Stomach (tissue), 9 donors: ENCODE results near the gene APCDD1L. TPM values are rescaled to one million over a fixed set of nuclear protein-coding genes. Genes with fewer than 3 reads are reported as not detected.

ENCODE experiments used
- DNase-seq, 2 donors: peaks; one replicate each; pipeline versions ENCODE4 v3.0.0 to v3.0.0-alpha.2; 2013 to 2019
- H3K27ac ChIP-seq, 5 donors: fragments of 200-600 bp in 4 of 5; sonication (generic) in 4 of 5; one replicate each; pipeline ENCODE4 v1.5.1; 2013 to 2019; ENCODE audit warnings: mild to moderate bottlenecking in 1 of 5, moderate library complexity in 1 of 5
- H3K27me3 ChIP-seq, 3 donors: fragments of 200-600 bp; sonication (generic); one replicate each; pipeline ENCODE4 v1.5.1; 2017 to 2019; ENCODE audit warnings: mixed run types in 1 of 3
- H3K36me3 ChIP-seq, 4 donors: fragments of 200-600 bp; sonication (generic); 1 replicate in 3 of 4; 2 replicates in 1 of 4; pipeline ENCODE4 v1.5.1; 2016 to 2019
- H3K4me1 ChIP-seq, 4 donors: fragments of 200-600 bp; sonication (generic); one replicate each; pipeline ENCODE4 v1.5.1; 2016 to 2019
- H3K4me3 ChIP-seq, 4 donors: fragments of 200-600 bp; sonication (generic) in 3 of 4; one replicate each; pipeline ENCODE4 v1.5.1; 2016 to 2019; ENCODE audit warnings: mild to moderate bottlenecking in 1 of 4
- H3K9me3 ChIP-seq, 4 donors: fragments of 200-600 bp; sonication (generic); one replicate each; pipeline ENCODE4 v1.5.1; 2016 to 2019
- CTCF ChIP-seq, 7 experiments: fragments of 450-650 bp in 4 of 7; fragments of 200-600 bp in 3 of 7; sonication (generic) in 3 of 7; IDR thresholded peaks; one replicate each; pipeline ENCODE4 v1.5.1; 2016 to 2019; ENCODE audit warnings: antibody characterized with exemption in 7 of 7, control low read depth in 2 of 7, mild to moderate bottlenecking in 1 of 7
- EP300 ChIP-seq: sonication (generic); formaldehyde crosslinking; IDR thresholded peaks from one replicate; pipeline ENCODE4 v1.6.1; 2017; ENCODE audit warnings: antibody characterized with exemption
- POLR2A ChIP-seq, 4 donors: fragments of 450-650 bp; IDR thresholded peaks; one replicate each; pipeline ENCODE4 v1.6.1; 2016; ENCODE audit warnings: antibody characterized with exemption in 4 of 4, control low read depth in 2 of 4, mild to moderate bottlenecking in 1 of 4, moderate library complexity in 1 of 4
- POLR2AphosphoS5 ChIP-seq, 3 donors: sonication (generic); formaldehyde crosslinking; IDR thresholded peaks; one replicate each; pipeline ENCODE4 v1.6.1; 2016; ENCODE audit warnings: antibody characterized with exemption in 3 of 3
- WGBS, 5 donors: extraction: QIAGEN DNeasy Blood & Tissue Kit in 3 of 5; methylation state at CpG; one replicate each; pipeline versions ENCODE4 v1.1.5 to v1.1.7; 2013 to 2018; 5-methylcytosine and 5-hydroxymethylcytosine counted together
- intact Hi-C: fragments of 100-400 bp; cut with DNase I; formaldehyde crosslinking; loops from one replicate; pipeline ENCODE4 v1.15.1; 2023; ENCODE audit warnings: low total_unique reads
- polyA plus RNA-seq, 3 donors: library from polyadenylated mRNA; stranded (reverse); fragments of 200-250 nt; gene quantifications; one replicate each; pipeline ENCODE4 v1.2.3, GENCODE V29; 2013
- total RNA-seq, 5 donors: library from RNA; depleted of rRNA; stranded (reverse); fragments of >200 nt; gene quantifications; one replicate each; pipeline versions ENCODE4 v1.1.0 to v1.2.3, GENCODE V29; 2014 to 2016
- donor health status: healthy with polysubstance abuse.
- donor health status: Bipolar disorder and iron deficiency.
- donor health status: healthy.

APCDD1L gene
- total and polyA plus RNA-seq, 8 donors: 0.12 to 2.0 (median 0.85) TPM; not detected in 4

- intact Hi-C loops: no loop called here
- DNase-seq: no peak
- Histone ChIP-seq H3K4me3 (no peak overlapping the region), H3K27ac (no peak overlapping the region), H3K9me3 (no peaks in the 10 kb centered on the region), H3K36me3 (peaks cover 0 to 29% (median 16%) of the 10 kb centered on the region in 4 donors), H3K27me3 (no peaks in the 10 kb centered on the region), H3K4me1 (peaks cover 22 to 40% (median 30%) of the 10 kb centered on the region in 4 donors)
- no peak for TF ChIP-seq POLR2A (IDR thresholded peaks at IDR 0.05)
- no peak for TF ChIP-seq EP300
- TF ChIP-seq CTCF (IDR thresholded peaks at IDR 0.05): no peak
- no peak for TF ChIP-seq POLR2AphosphoS5 (IDR thresholded peaks at IDR 0.05)
- WGBS, 5 donors: 78 to 91% (median 83%) methylated on average over 5 of the region's 5 CpGs
Observed at GRCh38 chr20:58434326-58434725, 80.9 kb downstream of the APCDD1L start.

- Histone ChIP-seq H3K4me3 (no peak overlapping the region), H3K9me3 (no peaks in the 10 kb centered on the region), H3K27me3 (no peaks in the 10 kb centered on the region), H3K36me3 (peaks cover 0 to 28% (median 18%) of the 10 kb centered on the region in 4 donors), H3K27ac (no peak overlapping the region), H3K4me1 (peaks cover 22 to 40% (median 30%) of the 10 kb centered on the region in 4 donors)
- intact Hi-C loops: no loop called here
- DNase-seq: no peak
- TF ChIP-seq POLR2AphosphoS5 (IDR thresholded peaks at IDR 0.05) (no peak), CTCF (IDR thresholded peaks at IDR 0.05) (no peak), EP300 (no peak), POLR2A (IDR thresholded peaks at IDR 0.05) (no peak)
- 36 to 63% (median 59%) methylated on average over 1 of the region's 1 CpG for WGBS, 5 donors
Observed at GRCh38 chr20:58433759-58434158, 81.4 kb downstream of the APCDD1L start.

- no peak for TF ChIP-seq EP300
- TF ChIP-seq POLR2AphosphoS5 (IDR thresholded peaks at IDR 0.05): no peak
- no peak for TF ChIP-seq CTCF (IDR thresholded peaks at IDR 0.05)
- no peak for TF ChIP-seq POLR2A (IDR thresholded peaks at IDR 0.05)
- WGBS, 5 donors: 79 to 96% (median 90%) methylated on average over 2 of the region's 2 CpGs
- Histone ChIP-seq H3K4me3 (no peak overlapping the region), H3K27me3 (no peaks in the 10 kb centered on the region), H3K36me3 (peaks cover 0 to 24% (median 13%) of the 10 kb centered on the region in 4 donors), H3K4me1 (peaks cover 22 to 40% (median 30%) of the 10 kb centered on the region in 4 donors), H3K27ac (peak overlapping the region in 1 of 5 donors; percentile 9), H3K9me3 (no peaks in the 10 kb centered on the region)
- intact Hi-C loops: no loop called here
- no peak for DNase-seq
Observed at GRCh38 chr20:58433029-58433647, 82.1 kb downstream of the APCDD1L start.

- WGBS, 5 donors: 44 to 74% (median 65%) methylated on average over 3 of the region's 3 CpGs
- DNase-seq: no peak
- intact Hi-C loops: no loop called here
- H3K4me3 ChIP-seq: no peak overlapping the region
- no peaks in the 10 kb centered on the region for H3K27me3 ChIP-seq
- no peak for TF ChIP-seq EP300
- TF ChIP-seq POLR2A (IDR thresholded peaks at IDR 0.05): no peak
- peak in 1 of 3 donors; percentile 32 for TF ChIP-seq POLR2AphosphoS5 (IDR thresholded peaks at IDR 0.05)
- no peaks in the 10 kb centered on the region for H3K9me3 ChIP-seq
- peak overlapping the region in 1 of 5 donors; percentile 9 for H3K27ac ChIP-seq
- H3K4me1 ChIP-seq: peaks cover 22 to 40% (median 28%) of the 10 kb centered on the region in 4 donors
- H3K36me3 ChIP-seq: peaks cover 0 to 18% (median 9%) of the 10 kb centered on the region in 4 donors
Observed at GRCh38 chr20:58432186-58432954, 82.8 kb downstream of the APCDD1L start.
